GM18867 (cell line): ENCODE data around the gene NACC2.
"Not testable (repeated sequence)": the region's sequence is repeated elsewhere in the genome, so short reads cannot be mapped to it uniquely, and the experiment has no call there.

ENCODE experiments used
- ATAC-seq: cut with Tn5 transposase; IDR thresholded peaks from one replicate; pipeline ENCODE4 v1.9.1; 2021; ENCODE audit warnings: mild to moderate bottlenecking, moderate library complexity; ENCODE audit not compliant: unreplicated experiment

Gene NACC2

GRCh38 chr9:135983208-135984071 is 111.6 kb downstream of the NACC2 start:
- no peak for ATAC-seq

- ATAC-seq, result no peak
Observed at GRCh38 chr9:135982499-135983207, 112.4 kb downstream of the NACC2 start.

GRCh38 chr9:135980926-135981630 is 114.0 kb downstream of the NACC2 start:
- ATAC-seq, result no peak

- ATAC-seq, result no peak
Observed at GRCh38 chr9:135979547-135980166, 115.4 kb downstream of the NACC2 start.

- no peak for ATAC-seq
Observed at GRCh38 chr9:135978642-135979546, 116.2 kb downstream of the NACC2 start.

GRCh38 chr9:135976944-135977343 is 118.1 kb downstream of the NACC2 start:
- ATAC-seq, result no peak

- ATAC-seq, result no peak
Observed at GRCh38 chr9:135976531-135976930, 118.6 kb downstream of the NACC2 start.

- no peak for ATAC-seq
Observed at GRCh38 chr9:135975834-135976233, 119.3 kb downstream of the NACC2 start.

GRCh38 chr9:135974220-135974573 is 120.9 kb downstream of the NACC2 start:
- ATAC-seq, result no peak

GRCh38 chr9:135973277-135974219 is 121.5 kb downstream of the NACC2 start:
- no peak for ATAC-seq

- no peak for ATAC-seq
Observed at GRCh38 chr9:135971892-135972291, 123.2 kb downstream of the NACC2 start.

GRCh38 chr9:135971111-135971766 is 123.8 kb downstream of the NACC2 start:
- ATAC-seq, result no peak

GRCh38 chr9:135970128-135970815 is 124.8 kb downstream of the NACC2 start:
- no peak for ATAC-seq

GRCh38 chr9:135969064-135969683 is 125.9 kb downstream of the NACC2 start:
- no peak for ATAC-seq

GRCh38 chr9:135968601-135969000 is 126.5 kb downstream of the NACC2 start:
- ATAC-seq, result no peak

- no peak for ATAC-seq
Observed at GRCh38 chr9:135968083-135968476, 127.0 kb downstream of the NACC2 start.

- not testable (repeated sequence) for ATAC-seq
Observed at GRCh38 chr9:135966916-135967260, 128.2 kb downstream of the NACC2 start.
